Measurements from ENCODE around the gene PHC2.

GRCh38 chr1:33434363-33434750 lies 3.5 kb upstream of the PHC2 start:
- no peak for TF ChIP-seq POLR2A (conservative IDR thresholded peaks at IDR 0.05)
- no peak for TF ChIP-seq CTCF (IDR thresholded peaks at IDR 0.05 in 2 of 3, conservative IDR thresholded peaks at IDR 0.05 in 1 of 3; ENCODE audit: insufficient read depth in 2 of 3, low read depth in 1 of 3, low read length in 3 of 3)
- TF ChIP-seq USF1 (CRISPR knock-in tag; IDR thresholded peaks at IDR 0.05): no peak
- TF ChIP-seq ELF1 (tag; IDR thresholded peaks at IDR 0.05): no peak
- no peak for TF ChIP-seq ZNF12 (CRISPR knock-in tag; IDR thresholded peaks at IDR 0.05)
- no peak for TF ChIP-seq ARID4B (CRISPR knock-in tag; IDR thresholded peaks at IDR 0.05)
- TF ChIP-seq MEF2D (tag; conservative IDR thresholded peaks at IDR 0.05; ENCODE audit: low read depth): no peak
- TF ChIP-seq RFX5 (IDR thresholded peaks at IDR 0.05; ENCODE audit: low read depth, low read length): no peak

All from K562 (cell line).